ENCODE measurements around the gene IQSEC2.

- no peak for TF ChIP-seq CTCF (IDR thresholded peaks at IDR 0.05)
- no peak for TF ChIP-seq POLR2A (IDR thresholded peaks at IDR 0.05)
Measured at GRCh38 chrX:53236025-53236679, 45.2 kb downstream of the IQSEC2 start.
